GM23338 (cell line): ENCODE data around the gene PALLD. TPM values are rescaled to one million over a fixed set of nuclear protein-coding genes. Genes with fewer than 3 reads are reported as not detected.

Experiments
- ATAC-seq: fragments of 200-7000 bp; cut with Tn5 transposase; 3 replicates; pipeline ENCODE4 v1.9.1; 2020
- DNase-seq: peaks from one replicate; pipeline ENCODE4 v3.0.0-alpha.2; 2015; ENCODE audit warnings: low spot score
- H2AFZ ChIP-seq: fragments of 200-600 bp; sonication (generic); 2 replicates; pipeline ENCODE4 v1.8.0; 2016; ENCODE audit warnings: antibody characterized with exemption, mild to moderate bottlenecking, moderate library complexity
- H3F3A ChIP-seq: fragments of 200-600 bp; sonication (generic); replicated peaks from 2 replicates; pipeline ENCODE4 v1.8.0; 2017; ENCODE audit warnings: antibody characterized with exemption, mixed run types, low read depth
- H3K27ac ChIP-seq: fragments of 200-600 bp; sonication (generic); 2 replicates; pipeline ENCODE4 v1.6.1; 2016; ENCODE audit warnings: low read depth
- H3K27me3 ChIP-seq: fragments of 200-600 bp; sonication (generic); 2 replicates; pipeline ENCODE4 v1.8.0; 2016; ENCODE audit warnings: mild to moderate bottlenecking, mixed run types, moderate library complexity; ENCODE audit not compliant: insufficient read depth
- H3K36me3 ChIP-seq: fragments of 200-600 bp; sonication (generic); 2 replicates; pipeline ENCODE4 v1.8.0; 2016; ENCODE audit warnings: mild to moderate bottlenecking; ENCODE audit not compliant: insufficient read depth
- H3K4me1 ChIP-seq: fragments of 200-600 bp; sonication (generic); 2 replicates; pipeline ENCODE4 v1.8.0; 2016; ENCODE audit warnings: mild to moderate bottlenecking, moderate library complexity; ENCODE audit not compliant: insufficient read depth
- H3K4me2 ChIP-seq: fragments of 200-600 bp; sonication (generic); 2 replicates; pipeline ENCODE4 v1.7.1; 2017; ENCODE audit warnings: mixed run types
- H3K4me3 ChIP-seq: fragments of 200-600 bp; sonication (generic); 2 replicates; pipeline ENCODE4 v1.6.1; 2016; ENCODE audit warnings: mixed run types
- H3K79me2 ChIP-seq: fragments of 200-600 bp; sonication (generic); replicated peaks from 2 replicates; pipeline ENCODE4 v1.8.0; 2017; ENCODE audit warnings: mild to moderate bottlenecking; ENCODE audit not compliant: insufficient read depth
- H3K9me2 ChIP-seq: fragments of 200-600 bp; sonication (generic); 2 replicates; pipeline ENCODE4 v1.8.0; 2017; ENCODE audit not compliant: insufficient read depth
- H4K20me1 ChIP-seq: fragments of 200-600 bp; sonication (generic); replicated peaks from 2 replicates; pipeline ENCODE4 v1.8.0; 2017; ENCODE audit warnings: mild to moderate bottlenecking; ENCODE audit not compliant: insufficient read depth
- H3K27ac Mint-ChIP-seq: 2 replicates; pipeline ENCODE4 v1.8.0; 2020; ENCODE audit warnings: inconsistent platforms, mild to moderate bottlenecking, moderate library complexity, mixed read lengths
- H3K27me3 Mint-ChIP-seq: 3 replicates; pipeline ENCODE4 v1.8.0; 2022; ENCODE audit warnings: low read depth, mild to moderate bottlenecking, moderate library complexity, mixed read lengths, inconsistent platforms; ENCODE audit not compliant: insufficient read depth, poor library complexity
- H3K36me3 Mint-ChIP-seq: 3 replicates; pipeline ENCODE4 v1.8.0; 2021; ENCODE audit warnings: low read depth, mild to moderate bottlenecking, inconsistent platforms, moderate library complexity, mixed read lengths
- H3K4me1 Mint-ChIP-seq: 3 replicates; pipeline ENCODE4 v1.8.0; 2020; ENCODE audit warnings: mild to moderate bottlenecking, inconsistent platforms, mixed read lengths
- H3K4me3 Mint-ChIP-seq: 3 replicates; pipeline ENCODE4 v1.8.0; 2021; ENCODE audit warnings: moderate library complexity, mild to moderate bottlenecking, inconsistent platforms, mixed read lengths
- H3K9me3 Mint-ChIP-seq: 3 replicates; pipeline ENCODE4 v1.8.0; 2020; ENCODE audit warnings: moderate library complexity, mild to moderate bottlenecking, inconsistent platforms, mixed read lengths
- CTCF ChIP-seq, 2 experiments: fragments of 200-600 bp in 1 of 2; sonication (generic) in 1 of 2; conservative IDR thresholded peaks; 2 replicates each; pipeline versions ENCODE4 v1.5.1 to v1.6.1; 2016 to 2017; ENCODE audit warnings: antibody characterized with exemption in 2 of 2, low read depth in 2 of 2, mild to moderate bottlenecking in 2 of 2, moderate library complexity in 1 of 2
- JUNB ChIP-seq: IDR thresholded peaks from one replicate; pipeline ENCODE4 v1.6.1; 2016; ENCODE audit warnings: antibody characterized with exemption; ENCODE audit not compliant: unreplicated experiment
- STAT1 ChIP-seq: IDR thresholded peaks from one replicate; pipeline ENCODE4 v1.6.1; 2016; ENCODE audit warnings: antibody characterized with exemption; ENCODE audit not compliant: unreplicated experiment
- ZNF114 ChIP-seq: fragments of 250-450 bp; sonication (Bioruptor Pico); IDR thresholded peaks from 2 replicates; pipeline ENCODE4 v1.5.0; 2020; ENCODE audit warnings: mild to moderate bottlenecking, moderate library complexity
- polyA plus RNA-seq: library from polyadenylated mRNA; unstranded; fragments of >200 nt; fragmentation: Nextera tagmentation; extraction: Ambion mirVana; gene quantifications from 2 replicates; pipeline ENCODE4 v1.2.1, GENCODE V29; 2016
- total RNA-seq: library from RNA; depleted of rRNA; stranded (reverse); fragments of >200 nt; shearing (Covaris generic); gene quantifications from 2 replicates; pipeline ENCODE4 v1.2.3, GENCODE V29; 2014
- TF ChIP-seq, protein P1 (sequence below): IDR thresholded peaks from one replicate; pipeline ENCODE4 v1.6.1; 2018; ENCODE audit warnings: antibody characterized with exemption; ENCODE audit not compliant: unreplicated experiment
- TF ChIP-seq, protein P2 (sequence below): IDR thresholded peaks from 2 replicates; pipeline ENCODE4 v1.6.1; 2016; ENCODE audit warnings: antibody characterized with exemption

The PALLD gene
- total and polyA plus RNA-seq, 2 experiments from 2014 or later, result 13.1 to 30.2 TPM

GRCh38 chr4:168474660-168475320 is 22.1 kb upstream of the PALLD start (continued):
- TF ChIP-seq, protein P1, sequence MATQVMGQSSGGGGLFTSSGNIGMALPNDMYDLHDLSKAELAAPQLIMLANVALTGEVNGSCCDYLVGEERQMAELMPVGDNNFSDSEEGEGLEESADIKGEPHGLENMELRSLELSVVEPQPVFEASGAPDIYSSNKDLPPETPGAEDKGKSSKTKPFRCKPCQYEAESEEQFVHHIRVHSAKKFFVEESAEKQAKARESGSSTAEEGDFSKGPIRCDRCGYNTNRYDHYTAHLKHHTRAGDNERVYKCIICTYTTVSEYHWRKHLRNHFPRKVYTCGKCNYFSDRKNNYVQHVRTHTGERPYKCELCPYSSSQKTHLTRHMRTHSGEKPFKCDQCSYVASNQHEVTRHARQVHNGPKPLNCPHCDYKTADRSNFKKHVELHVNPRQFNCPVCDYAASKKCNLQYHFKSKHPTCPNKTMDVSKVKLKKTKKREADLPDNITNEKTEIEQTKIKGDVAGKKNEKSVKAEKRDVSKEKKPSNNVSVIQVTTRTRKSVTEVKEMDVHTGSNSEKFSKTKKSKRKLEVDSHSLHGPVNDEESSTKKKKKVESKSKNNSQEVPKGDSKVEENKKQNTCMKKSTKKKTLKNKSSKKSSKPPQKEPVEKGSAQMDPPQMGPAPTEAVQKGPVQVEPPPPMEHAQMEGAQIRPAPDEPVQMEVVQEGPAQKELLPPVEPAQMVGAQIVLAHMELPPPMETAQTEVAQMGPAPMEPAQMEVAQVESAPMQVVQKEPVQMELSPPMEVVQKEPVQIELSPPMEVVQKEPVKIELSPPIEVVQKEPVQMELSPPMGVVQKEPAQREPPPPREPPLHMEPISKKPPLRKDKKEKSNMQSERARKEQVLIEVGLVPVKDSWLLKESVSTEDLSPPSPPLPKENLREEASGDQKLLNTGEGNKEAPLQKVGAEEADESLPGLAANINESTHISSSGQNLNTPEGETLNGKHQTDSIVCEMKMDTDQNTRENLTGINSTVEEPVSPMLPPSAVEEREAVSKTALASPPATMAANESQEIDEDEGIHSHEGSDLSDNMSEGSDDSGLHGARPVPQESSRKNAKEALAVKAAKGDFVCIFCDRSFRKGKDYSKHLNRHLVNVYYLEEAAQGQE, result no peak
- TF ChIP-seq STAT1 (no peak), ZNF114 (CRISPR knock-in tag) (no peak)

DNA sequence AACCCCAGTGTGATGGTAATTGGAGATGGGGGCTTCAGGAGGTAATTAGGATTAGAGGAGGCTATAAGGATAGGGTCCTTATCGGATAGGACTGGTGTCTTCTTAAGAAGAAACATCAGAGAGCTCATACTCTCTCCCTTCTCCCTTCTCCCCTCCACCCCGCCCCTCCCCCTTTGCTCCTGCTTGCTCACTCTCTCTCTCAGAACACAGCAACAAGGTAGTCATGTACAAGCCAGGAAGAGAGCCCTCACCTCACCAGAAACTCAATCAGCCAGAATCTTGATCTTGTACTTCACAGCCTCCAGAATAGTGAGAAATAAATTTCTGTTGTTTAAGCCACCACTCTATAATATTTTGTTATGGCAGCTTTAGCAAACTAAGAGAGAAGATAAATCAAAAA is 21.1 kb upstream of the PALLD start:
- peak; percentile 63 for DNase-seq

More for the DNA sequence above, 21.1 kb upstream of the PALLD start:
- H3K9me2 ChIP-seq, result no peaks in the 10 kb centered on the region
- no peak overlapping the region for H3K4me3 ChIP-seq
- H3K27ac ChIP-seq, result no peak overlapping the region
- H3K36me3 ChIP-seq, result no peaks in the 10 kb centered on the region
- H3F3A ChIP-seq, result no peaks in the 10 kb centered on the region
- peaks cover 27% of the 10 kb centered on the region for H3K4me1 ChIP-seq
- H3K27ac Mint-ChIP-seq, result no peak overlapping the region
- H3K36me3 Mint-ChIP-seq, result no peaks in the 10 kb centered on the region
- peak; percentile 42 for ATAC-seq
- H3K79me2 ChIP-seq, result no peaks in the 10 kb centered on the region
- no peak for TF ChIP-seq JUNB
- TF ChIP-seq, protein P2, sequence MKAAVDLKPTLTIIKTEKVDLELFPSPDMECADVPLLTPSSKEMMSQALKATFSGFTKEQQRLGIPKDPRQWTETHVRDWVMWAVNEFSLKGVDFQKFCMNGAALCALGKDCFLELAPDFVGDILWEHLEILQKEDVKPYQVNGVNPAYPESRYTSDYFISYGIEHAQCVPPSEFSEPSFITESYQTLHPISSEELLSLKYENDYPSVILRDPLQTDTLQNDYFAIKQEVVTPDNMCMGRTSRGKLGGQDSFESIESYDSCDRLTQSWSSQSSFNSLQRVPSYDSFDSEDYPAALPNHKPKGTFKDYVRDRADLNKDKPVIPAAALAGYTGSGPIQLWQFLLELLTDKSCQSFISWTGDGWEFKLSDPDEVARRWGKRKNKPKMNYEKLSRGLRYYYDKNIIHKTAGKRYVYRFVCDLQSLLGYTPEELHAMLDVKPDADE, result no peak
- TF ChIP-seq, protein P1, result no peak
- TF ChIP-seq CTCF (conservative IDR thresholded peaks at IDR 0.05; ENCODE audit: low read depth in 2 of 2), result no peak
- no peaks in the 10 kb centered on the region for H3K9me3 Mint-ChIP-seq
- no peaks in the 10 kb centered on the region for H4K20me1 ChIP-seq
- no peak overlapping the region for H2AFZ ChIP-seq
- H3K27me3 Mint-ChIP-seq, result peaks cover 4% of the 10 kb centered on the region
- peaks cover 16% of the 10 kb centered on the region for H3K27me3 ChIP-seq
- no peak overlapping the region for H3K4me2 ChIP-seq
- H3K4me1 Mint-ChIP-seq, result peaks cover 40% of the 10 kb centered on the region; the same call in 2 of the 3 replicates
- H3K4me3 Mint-ChIP-seq, result no peak overlapping the region
